Fibroblast of lung (primary cell): ENCODE measurements around the gene BUD23.

Experiments used
- EZH2 ChIP-seq: IDR thresholded peaks from 2 replicates; pipeline ENCODE4 v1.5.1; 2012; ENCODE audit warnings: low read length, control low read depth, mild to moderate bottlenecking; ENCODE audit errors: missing control alignments
- TF ChIP-seq, protein P1 (sequence below), 2 donors: IDR thresholded peaks in 1 of 2; conservative IDR thresholded peaks in 1 of 2; 1 replicate in 1 of 2; 2 replicates in 1 of 2; pipeline ENCODE4 v1.5.1; 2011 to 2012; ENCODE audit warnings: low read length in 2 of 2, control low read depth in 1 of 2, inconsistent platforms in 1 of 2, low read depth in 1 of 2, mild to moderate bottlenecking in 1 of 2

DNA sequence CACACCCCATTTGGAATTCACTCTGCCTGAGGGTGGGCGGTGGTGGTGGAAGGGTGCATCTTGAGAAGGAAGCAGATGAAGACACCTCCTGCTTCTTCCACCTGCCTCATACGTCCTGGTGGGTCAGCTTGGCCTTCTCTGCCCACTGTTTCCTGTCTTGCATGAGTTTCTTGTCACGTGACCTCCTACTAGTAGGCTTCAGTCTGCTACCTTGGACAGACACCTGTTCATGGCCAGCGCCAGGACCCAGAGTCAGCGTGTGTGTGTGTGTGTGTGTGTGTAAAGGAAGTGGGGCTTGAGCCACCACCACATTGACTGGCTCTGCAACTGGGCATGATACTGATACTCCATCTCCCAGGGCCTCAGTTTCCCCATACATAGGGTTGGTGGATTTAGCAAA, 32.9 kb upstream of the BUD23 start:
- TF ChIP-seq, protein P1, sequence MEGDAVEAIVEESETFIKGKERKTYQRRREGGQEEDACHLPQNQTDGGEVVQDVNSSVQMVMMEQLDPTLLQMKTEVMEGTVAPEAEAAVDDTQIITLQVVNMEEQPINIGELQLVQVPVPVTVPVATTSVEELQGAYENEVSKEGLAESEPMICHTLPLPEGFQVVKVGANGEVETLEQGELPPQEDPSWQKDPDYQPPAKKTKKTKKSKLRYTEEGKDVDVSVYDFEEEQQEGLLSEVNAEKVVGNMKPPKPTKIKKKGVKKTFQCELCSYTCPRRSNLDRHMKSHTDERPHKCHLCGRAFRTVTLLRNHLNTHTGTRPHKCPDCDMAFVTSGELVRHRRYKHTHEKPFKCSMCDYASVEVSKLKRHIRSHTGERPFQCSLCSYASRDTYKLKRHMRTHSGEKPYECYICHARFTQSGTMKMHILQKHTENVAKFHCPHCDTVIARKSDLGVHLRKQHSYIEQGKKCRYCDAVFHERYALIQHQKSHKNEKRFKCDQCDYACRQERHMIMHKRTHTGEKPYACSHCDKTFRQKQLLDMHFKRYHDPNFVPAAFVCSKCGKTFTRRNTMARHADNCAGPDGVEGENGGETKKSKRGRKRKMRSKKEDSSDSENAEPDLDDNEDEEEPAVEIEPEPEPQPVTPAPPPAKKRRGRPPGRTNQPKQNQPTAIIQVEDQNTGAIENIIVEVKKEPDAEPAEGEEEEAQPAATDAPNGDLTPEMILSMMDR (conservative IDR thresholded peaks at IDR 0.05 in 1 of 2, IDR thresholded peaks at IDR 0.05 in 1 of 2; ENCODE audit: low read depth in 1 of 2, low read length in 2 of 2) = no peak
- no peak for TF ChIP-seq EZH2
